ENCODE results near the gene IRF5. TPM values are rescaled to one million over a fixed set of nuclear protein-coding genes. Genes with fewer than 3 reads are reported as not detected.

The IRF5 gene
- total RNA-seq, 2 donors from 2014 or later, result 4.9 to 15.3 TPM

GRCh38 chr7:128948312-128948973, 10.7 kb downstream of the IRF5 start:
- peaks cover 0 to 2% of the 10 kb centered on the region in 2 donors for H3K36me3 ChIP-seq (replicated peaks in 1 of 2; ENCODE audit: insufficient read depth in 1 of 2, low read depth in 2 of 2)
- H3K9me3 ChIP-seq, result no peaks in the 10 kb centered on the region
- 77 to 82% methylated on average over 11 to 12 of the region's 12 CpGs for WGBS, 2 donors
- TF ChIP-seq POLR2A (IDR thresholded peaks at IDR 0.05), result no peak
- no peak for TF ChIP-seq CTCF (IDR thresholded peaks at IDR 0.05)
- H3K27me3 ChIP-seq, result no peaks in the 10 kb centered on the region
- ATAC-seq, result no peak
- H3K4me3 ChIP-seq, result no peak overlapping the region
- no peaks in the 10 kb centered on the region for H3K4me1 ChIP-seq
- DNase-seq, result no peak
- intact Hi-C loops (cut with DNase I), result no loop called here
- H3K27ac ChIP-seq, result no peak overlapping the region

GRCh38 chr7:128948976-128949760, 11.4 kb downstream of the IRF5 start:
- intact Hi-C loops (cut with DNase I), result no loop called here

GRCh38 chr7:128951296-128951695, 13.6 kb downstream of the IRF5 start:
- Histone ChIP-seq H3K4me3 (no peak overlapping the region), H3K27ac (no peak overlapping the region), H3K36me3 (replicated peaks in 1 of 2; ENCODE audit: insufficient read depth in 1 of 2, low read depth in 2 of 2) (peaks cover 4 to 10% of the 10 kb centered on the region in 2 donors), H3K9me3 (no peaks in the 10 kb centered on the region), H3K27me3 (no peaks in the 10 kb centered on the region), H3K4me1 (no peaks in the 10 kb centered on the region)
- no peak for TF ChIP-seq POLR2A (IDR thresholded peaks at IDR 0.05)
- TF ChIP-seq CTCF (IDR thresholded peaks at IDR 0.05), result no peak
- 67 to 80% methylated on average over 5 of the region's 5 CpGs for WGBS, 2 donors
- DNase-seq (no peak), ATAC-seq (no peak)
- intact Hi-C loops (cut with DNase I), result no loop called here

More at GRCh38 chr7:128948976-128949760, 11.4 kb downstream of the IRF5 start:
- Histone ChIP-seq H3K36me3 (replicated peaks in 1 of 2; ENCODE audit: insufficient read depth in 1 of 2, low read depth in 2 of 2) (peaks cover 0 to 5% of the 10 kb centered on the region in 2 donors), H3K27ac (no peak overlapping the region), H3K9me3 (no peaks in the 10 kb centered on the region), H3K4me3 (no peak overlapping the region), H3K27me3 (no peaks in the 10 kb centered on the region), H3K4me1 (no peaks in the 10 kb centered on the region)
- no peak for ATAC-seq
- no peak for TF ChIP-seq CTCF (IDR thresholded peaks at IDR 0.05)
- 80 to 95% methylated on average over 2 to 4 of the region's 4 CpGs for WGBS, 2 donors
- DNase-seq, result no peak

- H3K4me3 ChIP-seq, result no peak overlapping the region
- H3K27ac ChIP-seq, result no peak overlapping the region
- WGBS, 2 donors, result 88 to 90% methylated on average over 2 of the region's 2 CpGs
- intact Hi-C loops (cut with DNase I), result no loop called here
- H3K27me3 ChIP-seq, result no peaks in the 10 kb centered on the region
- no peak for DNase-seq
- no peaks in the 10 kb centered on the region for H3K9me3 ChIP-seq
- TF ChIP-seq CTCF (IDR thresholded peaks at IDR 0.05) (no peak), POLR2A (IDR thresholded peaks at IDR 0.05) (no peak)
- peaks cover 11 to 21% of the 10 kb centered on the region in 2 donors for H3K36me3 ChIP-seq (replicated peaks in 1 of 2; ENCODE audit: insufficient read depth in 1 of 2, low read depth in 2 of 2)
- no peaks in the 10 kb centered on the region for H3K4me1 ChIP-seq
- ATAC-seq, result no peak
Measured at GRCh38 chr7:128954150-128954549, 16.4 kb downstream of the IRF5 start.
